Stomach smooth muscle (tissue), 2 donors: ENCODE measurements around the gene SEPHS2.

Experiments used
- H3K27ac ChIP-seq: one replicate; pipeline ENCODE4 v1.7.0; 2013; ENCODE audit warnings: mild to moderate bottlenecking, low read length, inconsistent platforms
- H3K27me3 ChIP-seq, 2 donors: one replicate each; pipeline ENCODE4 v1.7.0; 2013; ENCODE audit warnings: low read length in 2 of 2; ENCODE audit not compliant: insufficient read depth in 2 of 2, control insufficient read depth in 1 of 2
- H3K36me3 ChIP-seq, 2 donors: one replicate each; pipeline ENCODE4 v1.7.0; 2013; ENCODE audit warnings: low read length in 2 of 2; ENCODE audit not compliant: control insufficient read depth in 2 of 2, insufficient read depth in 2 of 2
- H3K4me1 ChIP-seq: one replicate; pipeline ENCODE4 v1.7.0; 2013; ENCODE audit warnings: low read length; ENCODE audit not compliant: control insufficient read depth, insufficient read depth
- H3K4me3 ChIP-seq, 2 donors: one replicate each; pipeline ENCODE4 v1.7.0; 2013; ENCODE audit warnings: low read length in 2 of 2
- H3K9ac ChIP-seq, 2 donors: one replicate each; pipeline ENCODE4 v1.7.0; 2013; ENCODE audit warnings: low read length in 2 of 2, mild to moderate bottlenecking in 1 of 2
- H3K9me3 ChIP-seq, 2 donors: one replicate each; pipeline ENCODE4 v1.7.0; 2013; ENCODE audit warnings: low read length in 2 of 2; ENCODE audit not compliant: control insufficient read depth in 2 of 2
- donor health status: healthy.
- donor health status: Pancreatic carcinoma.

SEPHS2 gene, protein sequence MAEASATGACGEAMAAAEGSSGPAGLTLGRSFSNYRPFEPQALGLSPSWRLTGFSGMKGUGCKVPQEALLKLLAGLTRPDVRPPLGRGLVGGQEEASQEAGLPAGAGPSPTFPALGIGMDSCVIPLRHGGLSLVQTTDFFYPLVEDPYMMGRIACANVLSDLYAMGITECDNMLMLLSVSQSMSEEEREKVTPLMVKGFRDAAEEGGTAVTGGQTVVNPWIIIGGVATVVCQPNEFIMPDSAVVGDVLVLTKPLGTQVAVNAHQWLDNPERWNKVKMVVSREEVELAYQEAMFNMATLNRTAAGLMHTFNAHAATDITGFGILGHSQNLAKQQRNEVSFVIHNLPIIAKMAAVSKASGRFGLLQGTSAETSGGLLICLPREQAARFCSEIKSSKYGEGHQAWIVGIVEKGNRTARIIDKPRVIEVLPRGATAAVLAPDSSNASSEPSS

DNA sequence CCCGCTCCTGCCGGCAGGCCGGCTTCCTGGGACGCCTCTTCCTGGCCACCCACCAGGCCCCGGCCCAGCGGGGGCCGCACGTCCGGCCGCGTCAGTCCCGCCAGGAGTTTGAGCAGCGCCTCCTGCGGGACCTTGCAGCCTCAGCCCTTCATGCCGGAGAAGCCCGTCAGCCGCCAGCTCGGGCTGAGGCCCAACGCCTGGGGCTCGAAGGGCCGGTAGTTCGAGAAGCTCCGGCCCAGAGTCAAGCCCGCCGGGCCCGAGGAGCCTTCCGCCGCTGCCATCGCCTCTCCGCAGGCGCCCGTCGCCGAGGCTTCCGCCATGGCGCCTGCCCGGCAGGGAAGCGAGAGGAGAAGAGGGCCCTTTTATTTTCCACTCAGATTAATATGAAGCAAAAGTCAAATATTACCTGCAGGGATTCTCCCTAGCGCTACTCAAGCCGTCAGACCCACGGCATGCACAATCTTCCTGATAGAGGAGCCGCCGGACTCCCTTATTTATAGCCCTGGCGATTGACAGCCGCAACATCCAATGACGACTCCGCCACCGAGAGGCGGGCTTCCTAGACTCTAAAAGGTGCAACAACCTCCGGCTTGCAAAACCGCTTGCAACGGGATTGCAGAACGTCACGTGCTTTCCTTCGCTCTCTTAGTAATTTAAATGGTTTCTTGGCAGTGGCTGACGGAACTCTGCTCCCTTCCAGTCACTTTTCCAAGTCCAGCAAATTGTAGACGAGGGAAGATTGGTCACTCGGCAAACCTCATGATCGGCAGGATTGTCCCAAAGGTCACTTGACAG, at the start of gene SEPHS2:
Gene SEPHS2, minus strand, starts transcription at position 467 of the 795 bp plus-strand sequence. Its CDS starts 147 bp downstream, at position 320.
- no peaks in the 10 kb centered on the region for H3K27me3 ChIP-seq
- H3K36me3 ChIP-seq, result peaks cover 0 to 3% of the 10 kb centered on the region in 2 donors
- peak within 1 kb of the TSS; percentile 78 to 96 for H3K9ac ChIP-seq
- H3K4me3 ChIP-seq, result peak within 1 kb of the TSS; percentile 70 to 89
- H3K9me3 ChIP-seq, result no peaks in the 10 kb centered on the region
- peaks cover 16% of the 10 kb centered on the region for H3K4me1 ChIP-seq
- peak within 1 kb of the TSS; percentile 94 for H3K27ac ChIP-seq

DNA sequence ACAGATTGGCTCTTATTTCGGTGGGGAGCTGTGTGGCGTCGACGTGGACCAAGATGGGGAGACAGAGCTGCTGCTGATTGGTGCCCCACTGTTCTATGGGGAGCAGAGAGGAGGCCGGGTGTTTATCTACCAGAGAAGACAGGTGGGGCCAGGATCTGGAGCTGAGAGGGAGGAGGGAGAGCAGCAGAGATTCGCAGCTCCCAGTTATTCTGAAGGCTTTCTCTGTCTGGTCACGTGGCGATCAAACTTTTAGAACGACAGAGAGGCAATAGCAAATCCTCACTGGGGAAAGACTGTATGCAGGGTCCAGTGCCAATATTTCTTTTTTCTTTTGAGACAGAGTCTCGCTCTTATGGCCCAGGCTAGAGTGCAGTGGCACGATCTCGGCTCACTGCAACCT, 49.0 kb upstream of the SEPHS2 start:
- Histone ChIP-seq H3K4me3 (no peak overlapping the region), H3K9me3 (no peaks in the 10 kb centered on the region), H3K27ac (no peak overlapping the region), H3K9ac (no peak overlapping the region), H3K27me3 (peaks cover 0 to 5% of the 10 kb centered on the region in 2 donors), H3K4me1 (no peaks in the 10 kb centered on the region), H3K36me3 (no peaks in the 10 kb centered on the region)

DNA sequence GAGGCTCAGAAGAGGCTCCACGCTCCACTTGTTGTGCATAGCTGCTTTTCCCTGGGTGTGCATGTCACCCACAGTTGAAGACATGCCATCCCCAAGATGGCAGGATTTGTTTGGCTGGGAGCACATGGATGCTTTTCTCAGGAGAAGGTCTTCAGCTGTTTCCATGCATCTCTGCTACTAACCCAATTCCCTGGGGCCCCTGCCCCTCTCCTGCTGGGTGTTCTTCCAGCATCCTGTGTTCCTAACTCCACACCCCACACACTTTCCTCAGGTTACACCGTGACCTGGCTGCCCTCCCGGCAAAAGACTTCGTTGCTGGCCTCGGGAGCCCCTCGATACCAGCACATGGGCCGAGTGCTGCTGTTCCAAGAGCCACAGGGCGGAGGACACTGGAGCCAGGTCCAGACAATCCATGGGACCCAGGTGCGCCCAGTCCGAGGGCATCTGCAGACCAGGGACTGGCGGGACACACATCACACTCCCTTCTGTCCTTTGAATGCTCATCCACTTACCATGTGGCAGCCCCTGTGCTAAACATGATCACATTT, 48.3 kb upstream of the SEPHS2 start:
- no peaks in the 10 kb centered on the region for H3K9me3 ChIP-seq
- no peaks in the 10 kb centered on the region for H3K36me3 ChIP-seq
- no peak overlapping the region for H3K9ac ChIP-seq
- no peak overlapping the region for H3K4me3 ChIP-seq
- H3K27me3 ChIP-seq, result peaks cover 0 to 5% of the 10 kb centered on the region in 2 donors
- H3K4me1 ChIP-seq, result no peaks in the 10 kb centered on the region
- H3K27ac ChIP-seq, result no peak overlapping the region

DNA sequence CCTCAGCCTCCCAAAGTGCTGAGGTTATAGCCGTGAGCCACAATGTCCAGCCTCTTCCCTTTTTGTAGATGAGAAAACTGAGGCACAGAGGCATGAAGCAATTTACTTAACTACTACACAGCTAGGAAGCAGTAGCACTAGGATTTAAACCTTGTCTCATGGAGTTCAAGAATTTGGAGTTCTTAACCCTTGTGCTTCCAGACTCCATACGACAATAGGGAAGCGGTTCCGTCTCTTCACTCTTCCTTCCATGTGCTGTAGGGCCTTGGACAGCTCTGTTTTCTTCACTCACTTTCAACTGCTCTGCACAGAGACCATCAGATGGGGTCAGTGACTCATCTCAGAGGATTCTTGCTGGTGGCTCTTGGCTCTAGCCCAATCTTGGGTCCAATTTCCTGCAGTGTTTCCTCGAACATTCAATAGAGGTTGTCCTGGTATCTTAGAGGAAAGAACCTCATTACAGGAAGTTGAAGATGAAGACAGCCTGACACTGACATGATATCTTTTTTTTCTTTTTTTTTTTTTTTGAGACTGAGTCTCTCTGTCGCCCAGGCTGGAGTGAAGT, 46.2 kb upstream of the SEPHS2 start:
- H3K36me3 ChIP-seq, result no peaks in the 10 kb centered on the region
- no peak overlapping the region for H3K27ac ChIP-seq
- H3K4me1 ChIP-seq, result no peaks in the 10 kb centered on the region
- H3K27me3 ChIP-seq, result peaks cover 0 to 5% of the 10 kb centered on the region in 2 donors
- no peak overlapping the region for H3K4me3 ChIP-seq
- H3K9ac ChIP-seq, result no peak overlapping the region
- no peaks in the 10 kb centered on the region for H3K9me3 ChIP-seq

DNA sequence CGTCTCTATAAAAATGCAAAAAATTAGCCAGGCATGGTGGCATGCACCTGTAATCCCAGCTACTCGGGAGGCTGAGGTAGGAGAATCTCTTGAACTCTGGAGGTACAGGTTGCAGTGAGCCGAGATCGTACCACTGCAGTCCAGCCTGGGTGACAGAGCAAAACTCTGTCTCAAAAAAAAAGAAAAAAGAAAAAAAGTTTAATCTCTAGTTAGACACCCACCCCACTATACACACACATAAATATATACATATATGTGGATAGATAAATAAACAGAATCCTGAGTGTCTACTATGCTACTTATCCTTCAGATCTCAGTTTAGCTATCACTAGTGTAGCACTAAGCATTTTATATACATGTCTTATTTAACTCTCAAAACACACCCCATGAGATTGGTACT, 45.6 kb upstream of the SEPHS2 start:
- Histone ChIP-seq H3K4me1 (no peaks in the 10 kb centered on the region), H3K27me3 (peaks cover 0 to 4% of the 10 kb centered on the region in 2 donors), H3K27ac (no peak overlapping the region), H3K9me3 (no peaks in the 10 kb centered on the region), H3K9ac (no peak overlapping the region), H3K36me3 (no peaks in the 10 kb centered on the region), H3K4me3 (no peak overlapping the region)

DNA sequence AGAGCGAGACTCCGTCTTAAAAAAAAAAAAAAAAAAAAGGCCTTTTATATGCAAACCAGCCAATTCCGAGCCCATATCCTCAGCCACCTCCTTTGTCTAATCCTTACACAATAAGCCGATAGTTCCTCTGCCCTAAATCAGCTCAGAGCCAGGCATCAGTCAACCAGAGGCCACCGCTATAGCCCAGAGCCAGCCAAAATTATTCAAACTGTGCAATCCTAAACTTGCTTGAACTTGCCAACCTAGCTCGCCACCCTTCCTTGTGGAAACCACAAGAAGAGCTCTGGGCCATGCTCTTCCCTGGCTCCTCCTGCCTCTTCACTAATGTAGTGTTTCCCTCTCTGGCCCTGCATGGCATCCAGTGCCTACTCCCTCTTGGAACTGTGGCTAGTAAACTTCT, 44.5 kb upstream of the SEPHS2 start:
- Histone ChIP-seq H3K27ac (no peak overlapping the region), H3K4me3 (no peak overlapping the region), H3K9ac (no peak overlapping the region), H3K27me3 (no peaks in the 10 kb centered on the region), H3K4me1 (no peaks in the 10 kb centered on the region), H3K36me3 (no peaks in the 10 kb centered on the region), H3K9me3 (no peaks in the 10 kb centered on the region)

DNA sequence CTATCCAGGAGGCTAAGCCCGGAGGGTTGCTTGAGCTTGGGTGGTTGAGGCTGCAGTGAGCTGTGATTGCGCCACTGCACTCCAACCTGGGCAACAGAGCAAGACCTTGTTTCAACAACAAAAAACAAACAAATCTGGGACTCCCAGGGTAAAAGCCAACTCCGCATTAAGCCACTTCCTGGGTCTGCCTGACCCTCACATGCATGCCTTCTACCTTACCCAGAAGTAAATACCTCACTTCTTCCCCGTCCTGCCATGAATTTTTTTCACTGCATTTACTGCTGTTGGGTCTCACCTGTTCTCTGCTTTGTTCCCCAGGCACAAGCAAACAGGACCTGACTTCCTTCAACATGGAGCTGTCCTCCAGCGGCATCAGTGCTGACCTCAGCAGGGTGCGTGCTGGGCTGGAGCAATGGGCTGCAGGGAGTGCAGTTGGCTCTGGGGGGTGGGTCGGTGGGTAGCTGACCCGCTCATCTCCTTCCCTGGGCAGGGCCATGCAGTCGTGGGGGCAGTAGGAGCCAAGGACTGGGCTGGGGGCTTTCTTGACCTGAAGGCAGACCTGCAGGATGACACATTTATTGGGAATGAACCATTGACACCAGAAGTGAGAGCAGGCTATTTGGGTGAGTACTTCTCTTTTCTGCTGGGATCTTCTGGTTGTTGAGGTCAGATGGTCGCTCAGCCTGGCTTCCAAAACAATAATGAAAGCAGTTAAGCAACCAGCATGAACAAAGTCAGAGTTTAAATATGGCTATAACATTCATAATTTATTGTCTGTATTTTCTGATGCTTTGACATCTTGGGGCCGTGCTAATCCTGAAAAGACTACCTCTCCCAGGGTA, 43.3 kb upstream of the SEPHS2 start:
- Histone ChIP-seq H3K27ac (no peak overlapping the region), H3K4me1 (no peaks in the 10 kb centered on the region), H3K4me3 (no peak overlapping the region), H3K9ac (no peak overlapping the region), H3K36me3 (no peaks in the 10 kb centered on the region), H3K9me3 (no peaks in the 10 kb centered on the region), H3K27me3 (no peaks in the 10 kb centered on the region)

DNA sequence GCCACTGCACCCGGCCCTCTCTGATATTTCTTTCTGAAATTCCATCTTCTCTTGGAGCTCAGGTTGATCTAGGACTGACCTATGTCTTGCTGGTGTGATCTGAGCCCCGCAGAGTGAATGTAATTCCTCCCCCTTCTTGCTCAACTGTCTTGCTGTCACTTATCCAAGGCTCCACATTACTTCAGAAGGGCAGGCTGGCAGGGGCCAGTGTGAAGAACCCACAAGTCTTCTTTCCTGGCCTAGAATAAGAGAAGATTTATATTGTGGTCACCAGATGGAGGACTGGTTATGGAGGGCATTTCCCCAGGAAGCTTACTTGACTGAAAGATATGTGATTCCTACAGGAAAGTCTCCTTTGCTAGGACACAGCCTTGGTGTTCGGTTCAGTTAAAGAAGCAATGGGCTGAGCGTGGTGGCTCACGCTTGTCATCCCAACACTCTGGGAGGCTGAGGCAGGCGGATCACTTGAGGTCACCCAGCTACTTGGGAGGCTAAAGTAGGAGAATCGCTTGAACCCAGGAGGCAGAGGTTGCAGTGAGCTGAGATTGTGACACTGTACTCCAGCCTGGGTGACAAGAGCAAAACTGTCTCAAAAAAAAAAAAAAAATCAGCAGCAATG, 40.3 kb upstream of the SEPHS2 start:
- H3K9ac ChIP-seq, result no peak overlapping the region
- H3K27me3 ChIP-seq, result no peaks in the 10 kb centered on the region
- no peaks in the 10 kb centered on the region for H3K9me3 ChIP-seq
- no peak overlapping the region for H3K4me3 ChIP-seq
- H3K36me3 ChIP-seq, result no peaks in the 10 kb centered on the region
- H3K4me1 ChIP-seq, result no peaks in the 10 kb centered on the region
- H3K27ac ChIP-seq, result no peak overlapping the region

DNA sequence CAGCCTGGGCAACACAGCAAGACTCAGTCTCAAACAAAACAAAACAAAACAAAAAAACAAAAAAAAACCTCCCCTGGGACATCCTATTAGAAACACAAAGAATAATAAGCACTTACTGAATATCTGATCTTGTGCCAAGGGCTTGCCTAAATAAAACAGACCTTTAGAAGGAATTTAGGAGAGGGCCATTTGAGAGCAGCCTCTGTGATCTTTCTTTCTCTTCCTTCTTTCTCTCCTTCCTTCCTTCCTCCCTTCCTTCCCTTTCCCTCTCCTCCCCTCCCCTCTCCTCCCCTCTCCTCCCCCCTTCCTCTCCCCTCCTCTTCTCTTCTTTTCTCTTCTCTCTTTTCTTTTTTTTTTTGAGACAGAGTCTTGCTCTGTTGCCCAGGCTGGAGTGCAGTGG, 39.2 kb upstream of the SEPHS2 start:
- no peak overlapping the region for H3K27ac ChIP-seq
- no peaks in the 10 kb centered on the region for H3K36me3 ChIP-seq
- H3K4me3 ChIP-seq, result no peak overlapping the region
- no peaks in the 10 kb centered on the region for H3K27me3 ChIP-seq
- no peaks in the 10 kb centered on the region for H3K9me3 ChIP-seq
- no peaks in the 10 kb centered on the region for H3K4me1 ChIP-seq
- H3K9ac ChIP-seq, result no peak overlapping the region
